Endothelial cell of umbilical vein (primary cell): ENCODE data around the gene TRIM29. TPM values are rescaled to one million over a fixed set of nuclear protein-coding genes. Genes with fewer than 3 reads are reported as not detected.

Experiments
- BruUV-seq: library from RNA; stranded (reverse); fragments of 400-500 nt; replicated peaks from 2 replicates; lab custom pipeline; 2021; lab: Mats Ljungman, UMichigan
- CTCF ChIA-PET: fragments of 300-600, 350-600 bp; sonication (Branson Sonifier 250); formaldehyde crosslinking; loops from one replicate; lab custom pipeline; 2021; ENCODE audit warnings: antibody characterized with exemption, inconsistent platforms; lab: Charles Lee
- POLR2A ChIA-PET: fragments of 300-600, 350-600 bp; sonication (Branson Sonifier 250); formaldehyde crosslinking; loops from one replicate; lab custom pipeline; 2021; ENCODE audit warnings: antibody characterized with exemption, inconsistent platforms; lab: Charles Lee
- DNase-seq: peaks from one replicate; pipeline ENCODE4 v3.0.0-alpha.2; 2011; ENCODE audit warnings: low read depth, low spot score
- FAIRE-seq: peaks from 2 replicates; lab custom pipeline; 2011; peaks lifted over from hg19 to GRCh38; lab: Jason Lieb, UNC
- H2AFZ ChIP-seq: 2 replicates; pipeline ENCODE4 v1.6.0; 2012; ENCODE audit warnings: low read depth, low read length, control low read depth, inconsistent platforms
- H3K27ac ChIP-seq: 2 replicates; pipeline ENCODE4 v1.5.1; 2011; ENCODE audit warnings: low read depth, mild to moderate bottlenecking, control low read depth, low read length, moderate library complexity; ENCODE audit not compliant: insufficient read depth
- H3K27me3 ChIP-seq, 2 experiments: 2 replicates each; pipeline versions ENCODE4 v1.6.0 to v1.6.1; 2011; ENCODE audit warnings: low read length in 2 of 2, mixed read lengths in 1 of 2; ENCODE audit not compliant: control insufficient read depth in 2 of 2, insufficient read depth in 2 of 2
- H3K36me3 ChIP-seq, 2 experiments: 2 replicates in 1 of 2; 3 replicates in 1 of 2; pipeline ENCODE4 v1.5.1; 2011; ENCODE audit warnings: low read length in 2 of 2, mild to moderate bottlenecking in 1 of 2, moderate library complexity in 1 of 2; ENCODE audit not compliant: control insufficient read depth in 2 of 2, insufficient read depth in 2 of 2; ENCODE audit errors: extremely low read depth in 1 of 2
- H3K4me1 ChIP-seq: 3 replicates; pipeline ENCODE4 v1.5.1; 2011; ENCODE audit warnings: mild to moderate bottlenecking, low read length; ENCODE audit not compliant: control insufficient read depth, insufficient read depth; ENCODE audit errors: extremely low read depth
- H3K4me2 ChIP-seq: 2 replicates; pipeline ENCODE4 v1.6.1; 2011; ENCODE audit warnings: low read length, control low read depth, mixed read lengths; ENCODE audit not compliant: insufficient read depth
- H3K4me3 ChIP-seq, 3 experiments: fragments of 200-600 bp in 1 of 3; sonication (generic), shearing (Covaris generic) in 1 of 3; replicated peaks in 1 of 3; 2 replicates each; pipeline ENCODE4 v1.5.1; 2011 to 2016; ENCODE audit warnings: control low read depth in 3 of 3, low read length in 3 of 3, mild to moderate bottlenecking in 2 of 3, inconsistent platforms in 1 of 3, low read depth in 1 of 3, moderate library complexity in 1 of 3; ENCODE audit not compliant: insufficient read depth in 1 of 3
- H3K79me2 ChIP-seq: 2 replicates; pipeline ENCODE4 v1.6.0; 2012; ENCODE audit warnings: low read length, inconsistent platforms; ENCODE audit not compliant: control insufficient read depth, insufficient read depth
- H3K9ac ChIP-seq: replicated peaks from 2 replicates; pipeline ENCODE3; 2011; ENCODE audit warnings: low read length, control low read depth; ENCODE audit not compliant: insufficient read depth; ENCODE audit errors: extremely low read depth
- H3K9me1 ChIP-seq: replicated peaks from 3 replicates; pipeline ENCODE4 v1.6.0; 2011; ENCODE audit warnings: mild to moderate bottlenecking, low read length; ENCODE audit not compliant: control insufficient read depth, insufficient read depth; ENCODE audit errors: extremely low read depth
- H3K9me3 ChIP-seq: replicated peaks from 2 replicates; pipeline ENCODE4 v1.5.1; 2012; ENCODE audit warnings: low read length, inconsistent platforms; ENCODE audit not compliant: control insufficient read depth, insufficient read depth
- H4K20me1 ChIP-seq: replicated peaks from 2 replicates; pipeline ENCODE3; 2011; ENCODE audit warnings: mild to moderate bottlenecking, low read length; ENCODE audit not compliant: control insufficient read depth, insufficient read depth; ENCODE audit errors: extremely low read depth
- CTCF ChIP-seq, 2 donors: IDR thresholded peaks; 1 replicate in 1 of 2; 2 replicates in 1 of 2; pipeline ENCODE4 v1.5.1; 2011; ENCODE audit warnings: low read length in 2 of 2, mild to moderate bottlenecking in 2 of 2, moderate library complexity in 2 of 2, control low read depth in 1 of 2, inconsistent platforms in 1 of 2, low read depth in 1 of 2; ENCODE audit not compliant: insufficient read depth in 1 of 2; ENCODE audit errors: extremely low read depth in 1 of 2
- EZH2 ChIP-seq: IDR thresholded peaks from 2 replicates; pipeline ENCODE4 v1.6.1; 2012; ENCODE audit warnings: borderline replicate concordance, low read depth, mild to moderate bottlenecking, moderate library complexity, low read length, inconsistent platforms; ENCODE audit not compliant: severe bottlenecking
- FOS ChIP-seq: IDR thresholded peaks from 2 replicates; pipeline ENCODE4 v1.6.1; 2011; ENCODE audit warnings: mild to moderate bottlenecking, low read length, moderate library complexity, borderline replicate concordance; ENCODE audit not compliant: insufficient read depth
- GATA2 ChIP-seq: IDR thresholded peaks from 2 replicates; pipeline ENCODE4 v1.7.0; 2011; ENCODE audit warnings: low read depth, mild to moderate bottlenecking, moderate library complexity, mixed read lengths, low read length; ENCODE audit not compliant: insufficient read length, insufficient read depth
- JUN ChIP-seq: IDR thresholded peaks from 2 replicates; pipeline ENCODE4 v1.6.1; 2011; ENCODE audit warnings: borderline replicate concordance, low read depth; ENCODE audit not compliant: insufficient read length, insufficient read depth
- MAX ChIP-seq: IDR thresholded peaks from 2 replicates; pipeline ENCODE4 v1.6.1; 2011; ENCODE audit not compliant: insufficient read depth, insufficient read length
- MYC ChIP-seq: IDR thresholded peaks from one replicate; pipeline ENCODE4 v1.6.1; 2011; ENCODE audit warnings: mild to moderate bottlenecking, low read depth, low read length
- POLR2A ChIP-seq: IDR thresholded peaks from 2 replicates; pipeline ENCODE4 v1.6.1; 2012; ENCODE audit warnings: low read depth, mild to moderate bottlenecking, control low read depth, low read length
- POLR2AphosphoS5 ChIP-seq: IDR thresholded peaks from 2 replicates; pipeline ENCODE4 v1.6.1; 2012; ENCODE audit warnings: low read depth, mild to moderate bottlenecking, control low read depth, low read length, moderate library complexity; ENCODE audit not compliant: insufficient read depth
- dilution Hi-C: fragments of 300-500 bp; cut with MboI; formaldehyde crosslinking; loops from one replicate; pipeline ENCODE4 v1.15.0; 2019; ENCODE audit warnings: low sequenced_read_pairs; ENCODE audit not compliant: extremely low pct_ligation_motif_present
- intact Hi-C: fragments of 100-400 bp; cut with micrococcal nuclease; formaldehyde crosslinking; loops from one replicate; pipeline ENCODE4 v1.10.0; 2022
- polyA plus RNA-seq, 4 experiments: library from polyadenylated mRNA; depleted of rRNA in 3 of 4; stranded (reverse) in 3 of 4; unstranded in 1 of 4; fragments of >200 nt; gene quantifications; 2 replicates each; pipeline versions ENCODE4 v1.2.1 to v1.2.3, GENCODE V29; 2011 to 2012; ENCODE audit warnings: missing spikeins in 1 of 4
- total RNA-seq: library from RNA; stranded (reverse); gene quantifications from 2 replicates; pipeline ENCODE4 v1.2.3, GENCODE V29; 2021

TRIM29 gene
- total and polyA plus RNA-seq, 2 donors (not counting 3 experiments of a cell fraction or from before 2014, with no cell fraction given): not detected

- Histone ChIP-seq H3K9me1 (no peaks in the 10 kb centered on the region), H3K27me3 (peaks cover 0 to 2% of the 10 kb centered on the region in 2 experiments), H3K27ac (no peak overlapping the region), H3K79me2 (no peaks in the 10 kb centered on the region), H3K9me3 (no peaks in the 10 kb centered on the region), H3K4me1 (no peaks in the 10 kb centered on the region), H3K4me2 (no peak overlapping the region), H2AFZ (no peak overlapping the region), H3K36me3 (no peaks in the 10 kb centered on the region), H3K4me3 (no peak overlapping the region), H3K9ac (no peak overlapping the region), H4K20me1 (no peaks in the 10 kb centered on the region)
- TF ChIP-seq MAX: no peak
- TF ChIP-seq EZH2: no peak
- TF ChIP-seq FOS: no peak
- no peak for TF ChIP-seq JUN
- no peak for TF ChIP-seq MYC
- no peak for TF ChIP-seq POLR2A
- no peak for TF ChIP-seq GATA2
- TF ChIP-seq CTCF (IDR thresholded peaks at IDR 0.05; ENCODE audit: extremely low read depth in 1 of 2, insufficient read depth in 1 of 2, low read depth in 1 of 2, low read length in 2 of 2): no peak
- no peak for TF ChIP-seq POLR2AphosphoS5
- intact Hi-C loops (no loop called here), dilution Hi-C loops (no loop called here)
- DNase-seq (no peak), FAIRE-seq (no peak)
- ChIA-PET CTCF (no interaction called here), POLR2A (no interaction called here)
- BruUV-seq: no TSS peak
Measured at GRCh38 chr11:120149246-120149645, 11.3 kb upstream of the TRIM29 start.
